SU-DHL-6 (cell line): ENCODE results near the gene KIF5C.

Source experiments
- H2AFZ ChIP-seq: fragments of 200-600 bp; sonication (generic); 2 replicates; pipeline ENCODE4 v1.6.1; 2014; ENCODE audit warnings: low read depth, mild to moderate bottlenecking, moderate library complexity, mixed read lengths, antibody characterized with exemption, low read length; ENCODE audit not compliant: severe bottlenecking
- H3F3A ChIP-seq: fragments of 200-600 bp; shearing (Covaris generic); 2 replicates; pipeline ENCODE4 v1.6.0; 2016; ENCODE audit warnings: antibody characterized with exemption, mild to moderate bottlenecking; ENCODE audit not compliant: insufficient read depth
- H3K27ac ChIP-seq: fragments of 200-600 bp; sonication (generic); 2 replicates; pipeline ENCODE4 v1.5.1; 2016; ENCODE audit warnings: low read depth, mild to moderate bottlenecking, low read length, moderate library complexity, mixed read lengths
- H3K27me3 ChIP-seq: fragments of 200-600 bp; sonication (generic), shearing (Covaris generic); 2 replicates; pipeline ENCODE4 v1.6.0; 2014; ENCODE audit warnings: mild to moderate bottlenecking, low read length
- H3K36me3 ChIP-seq: fragments of 200-600 bp; sonication (generic); 2 replicates; pipeline ENCODE4 v1.6.1; 2014; ENCODE audit warnings: mild to moderate bottlenecking, low read length, mixed read lengths
- H3K4me2 ChIP-seq: fragments of 300-600, 200-600 bp; shearing (Covaris generic), sonication (generic); 2 replicates; pipeline ENCODE4 v1.6.0; 2014; ENCODE audit warnings: low read length, low read depth, mild to moderate bottlenecking; ENCODE audit not compliant: poor library complexity, severe bottlenecking
- H3K4me3 ChIP-seq: fragments of 200-600 bp; sonication (generic); 2 replicates; pipeline ENCODE4 v1.5.1; 2014; ENCODE audit warnings: antibody characterized with exemption, low read length, mild to moderate bottlenecking, mixed read lengths; ENCODE audit not compliant: insufficient read depth, poor library complexity, severe bottlenecking
- H3K79me2 ChIP-seq: fragments of 200-600 bp; sonication (generic); 2 replicates; pipeline ENCODE4 v1.6.1; 2014; ENCODE audit warnings: mild to moderate bottlenecking, low read length, moderate library complexity; ENCODE audit not compliant: insufficient read depth
- H3K9ac ChIP-seq: fragments of 200-600 bp; sonication (generic); 2 replicates; pipeline ENCODE4 v1.7.0; 2014; ENCODE audit warnings: mild to moderate bottlenecking, low read length
- H3K9me2 ChIP-seq: fragments of 200-600 bp; sonication (generic); replicated peaks from 2 replicates; pipeline ENCODE4 v1.6.1; 2014; ENCODE audit warnings: low read length; ENCODE audit not compliant: insufficient read depth
- H3K9me3 ChIP-seq: fragments of 200-600 bp; sonication (generic); 2 replicates; pipeline ENCODE4 v1.6.1; 2014; ENCODE audit warnings: low read length, mixed read lengths; ENCODE audit not compliant: insufficient read depth
- H4K20me1 ChIP-seq: fragments of 200-600 bp; sonication (generic); 2 replicates; pipeline ENCODE4 v1.6.1; 2014; ENCODE audit warnings: low read depth, mild to moderate bottlenecking, antibody characterized with exemption, low read length, moderate library complexity, mixed read lengths
- CTCF ChIP-seq: fragments of 200-600 bp; sonication (generic); IDR thresholded peaks from one replicate; pipeline ENCODE4 v1.5.1; 2017; ENCODE audit warnings: antibody characterized with exemption, mild to moderate bottlenecking, low read length, moderate library complexity; ENCODE audit not compliant: insufficient read depth, poor library complexity, severe bottlenecking
- EZH2phosphoT487 ChIP-seq: fragments of 200-600 bp; sonication (generic), shearing (Covaris generic); conservative IDR thresholded peaks from 2 replicates; pipeline ENCODE4 v1.6.1; 2018; ENCODE audit warnings: mild to moderate bottlenecking, antibody characterized with exemption, low read length, moderate library complexity, mixed read lengths

The KIF5C gene

GRCh38 chr2:148982282-148982681 lies 107.3 kb downstream of the KIF5C start:
- no peak overlapping the region for H3K4me3 ChIP-seq
- H3K4me2 ChIP-seq: no peak overlapping the region
- no peaks in the 10 kb centered on the region for H3K36me3 ChIP-seq
- H3K79me2 ChIP-seq: no peaks in the 10 kb centered on the region
- no peaks in the 10 kb centered on the region for H3K9me3 ChIP-seq
- H3K27me3 ChIP-seq: no peaks in the 10 kb centered on the region
- no peak overlapping the region for H2AFZ ChIP-seq
- no peak overlapping the region for H3K9ac ChIP-seq
- no peaks in the 10 kb centered on the region for H3F3A ChIP-seq
- no peak for TF ChIP-seq EZH2phosphoT487
- H3K9me2 ChIP-seq: no peaks in the 10 kb centered on the region
- no peaks in the 10 kb centered on the region for H4K20me1 ChIP-seq
- H3K27ac ChIP-seq: no peak overlapping the region

DNA sequence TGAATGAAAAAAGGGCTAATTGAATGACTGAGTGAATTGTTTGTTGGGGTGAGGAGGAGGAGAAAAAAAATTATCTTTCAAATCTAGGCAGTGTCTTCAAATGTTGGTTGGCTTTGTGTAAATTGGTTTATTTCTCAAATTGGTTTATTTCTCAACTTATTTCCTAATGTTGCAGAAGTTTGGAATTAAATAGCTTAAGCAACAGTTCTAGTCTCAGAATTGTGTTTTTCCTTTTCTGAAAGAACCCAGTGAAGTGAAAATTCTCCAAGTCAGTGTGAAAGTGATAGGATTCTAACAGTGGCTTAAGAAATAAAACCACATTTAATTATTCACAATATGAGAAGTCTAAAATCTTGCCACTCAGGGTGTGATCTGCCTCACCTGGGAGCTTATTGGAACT lies 108.9 kb downstream of the KIF5C start:
- TF ChIP-seq CTCF (no peak), EZH2phosphoT487 (no peak)
- no peaks in the 10 kb centered on the region for H3F3A ChIP-seq
- no peak overlapping the region for H3K27ac ChIP-seq
- no peaks in the 10 kb centered on the region for H3K27me3 ChIP-seq
- no peaks in the 10 kb centered on the region for H3K79me2 ChIP-seq
- H4K20me1 ChIP-seq: no peaks in the 10 kb centered on the region
- H3K4me2 ChIP-seq: no peak overlapping the region
- no peaks in the 10 kb centered on the region for H3K36me3 ChIP-seq
- H3K9ac ChIP-seq: no peak overlapping the region
- H2AFZ ChIP-seq: no peak overlapping the region
- H3K9me3 ChIP-seq: no peaks in the 10 kb centered on the region
- H3K4me3 ChIP-seq: no peak overlapping the region
- no peaks in the 10 kb centered on the region for H3K9me2 ChIP-seq

DNA sequence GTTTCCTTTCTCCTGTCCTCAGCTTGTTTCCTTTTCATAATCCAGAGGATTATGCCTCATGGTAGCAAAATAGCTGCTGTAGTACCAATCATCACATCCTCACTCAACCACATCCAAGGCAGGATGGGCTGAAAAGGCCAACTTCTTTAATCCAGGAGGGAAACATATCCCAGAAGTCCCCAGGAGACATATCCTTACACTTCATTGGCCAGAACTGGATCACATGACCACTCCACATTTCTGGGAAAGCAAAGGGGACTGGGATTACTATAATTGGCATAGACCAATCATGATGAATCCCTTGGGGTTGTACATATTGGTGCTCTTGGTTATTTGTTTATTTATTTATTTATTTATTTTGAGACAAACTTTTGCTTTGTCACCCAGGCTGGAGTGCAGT lies 109.4 kb downstream of the KIF5C start:
- H3K9me3 ChIP-seq: no peaks in the 10 kb centered on the region
- no peaks in the 10 kb centered on the region for H3K36me3 ChIP-seq
- H3K27ac ChIP-seq: no peak overlapping the region
- no peaks in the 10 kb centered on the region for H3F3A ChIP-seq
- no peak for TF ChIP-seq CTCF
- no peak for TF ChIP-seq EZH2phosphoT487
- H3K4me2 ChIP-seq: no peak overlapping the region
- no peaks in the 10 kb centered on the region for H3K79me2 ChIP-seq
- H3K9ac ChIP-seq: no peak overlapping the region
- no peak overlapping the region for H3K4me3 ChIP-seq
- no peak overlapping the region for H2AFZ ChIP-seq
- H4K20me1 ChIP-seq: no peaks in the 10 kb centered on the region
- no peaks in the 10 kb centered on the region for H3K27me3 ChIP-seq
- H3K9me2 ChIP-seq: no peaks in the 10 kb centered on the region

- no peaks in the 10 kb centered on the region for H3K9me2 ChIP-seq
- H3K79me2 ChIP-seq: no peaks in the 10 kb centered on the region
- TF ChIP-seq CTCF (no peak), EZH2phosphoT487 (no peak)
- H3K9ac ChIP-seq: no peak overlapping the region
- no peaks in the 10 kb centered on the region for H3K27me3 ChIP-seq
- H3K4me3 ChIP-seq: no peak overlapping the region
- H3F3A ChIP-seq: no peaks in the 10 kb centered on the region
- H3K27ac ChIP-seq: no peak overlapping the region
- no peak overlapping the region for H2AFZ ChIP-seq
- H3K4me2 ChIP-seq: no peak overlapping the region
- H3K9me3 ChIP-seq: no peaks in the 10 kb centered on the region
- H4K20me1 ChIP-seq: no peaks in the 10 kb centered on the region
- no peaks in the 10 kb centered on the region for H3K36me3 ChIP-seq
These were observed 112.3 kb downstream of the KIF5C start for GRCh38 chr2:148987286-148987685.
